ENCODE data around the gene ZCCHC17.
A peak's percentile ranks its signal among the peaks of the same experiment; 100 is the strongest.
"Not testable (repeated sequence)": the region's sequence is repeated elsewhere in the genome, so short reads cannot be mapped to it uniquely, and the experiment has no call there.

Gene ZCCHC17

GRCh38 chr1:31386576-31387243 lies 89.9 kb downstream of the ZCCHC17 start:
- DNase-seq (ENCODE audit: extremely low spot score, insufficient read length, low read depth); FAIRE-seq: not testable (repeated sequence)

- DNase-seq (ENCODE audit: extremely low spot score, insufficient read length, low read depth) = no peak
- no peak for FAIRE-seq
These were observed 90.8 kb downstream of the ZCCHC17 start for GRCh38 chr1:31387612-31388011.

- DNase-seq (ENCODE audit: extremely low spot score, insufficient read length, low read depth) (no peak), FAIRE-seq (no peak)
These were observed 92.8 kb downstream of the ZCCHC17 start for GRCh38 chr1:31389616-31390015.

GRCh38 chr1:31390071-31390470 lies 93.2 kb downstream of the ZCCHC17 start:
- DNase-seq (ENCODE audit: extremely low spot score, insufficient read length, low read depth) (no peak), FAIRE-seq (no peak)

DNA sequence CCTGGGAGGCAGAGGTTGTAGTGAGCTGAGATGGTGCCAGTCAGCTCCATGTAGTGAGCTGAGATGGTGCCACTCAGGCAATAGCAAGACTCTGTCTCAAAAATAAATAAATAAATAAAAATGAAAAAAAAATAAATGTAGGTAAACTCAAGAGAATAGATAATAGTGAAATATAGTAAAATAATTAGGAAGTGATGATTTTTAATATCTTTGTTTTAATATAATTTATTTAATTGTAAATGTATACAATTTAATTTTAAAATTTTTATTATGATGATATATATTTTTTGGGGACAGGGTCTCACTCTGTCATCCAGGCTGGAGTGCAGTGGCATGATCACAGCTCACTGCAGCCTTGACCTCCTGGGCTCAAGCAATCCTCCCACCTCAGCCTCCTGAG lies 96.6 kb downstream of the ZCCHC17 start:
- DNase-seq (ENCODE audit: extremely low spot score, insufficient read length, low read depth) (no peak), FAIRE-seq (no peak)

GRCh38 chr1:31394584-31395193 lies 97.9 kb downstream of the ZCCHC17 start:
- FAIRE-seq = peak; percentile 95
- DNase-seq (ENCODE audit: extremely low spot score, insufficient read length, low read depth) = peak; percentile 71

DNA sequence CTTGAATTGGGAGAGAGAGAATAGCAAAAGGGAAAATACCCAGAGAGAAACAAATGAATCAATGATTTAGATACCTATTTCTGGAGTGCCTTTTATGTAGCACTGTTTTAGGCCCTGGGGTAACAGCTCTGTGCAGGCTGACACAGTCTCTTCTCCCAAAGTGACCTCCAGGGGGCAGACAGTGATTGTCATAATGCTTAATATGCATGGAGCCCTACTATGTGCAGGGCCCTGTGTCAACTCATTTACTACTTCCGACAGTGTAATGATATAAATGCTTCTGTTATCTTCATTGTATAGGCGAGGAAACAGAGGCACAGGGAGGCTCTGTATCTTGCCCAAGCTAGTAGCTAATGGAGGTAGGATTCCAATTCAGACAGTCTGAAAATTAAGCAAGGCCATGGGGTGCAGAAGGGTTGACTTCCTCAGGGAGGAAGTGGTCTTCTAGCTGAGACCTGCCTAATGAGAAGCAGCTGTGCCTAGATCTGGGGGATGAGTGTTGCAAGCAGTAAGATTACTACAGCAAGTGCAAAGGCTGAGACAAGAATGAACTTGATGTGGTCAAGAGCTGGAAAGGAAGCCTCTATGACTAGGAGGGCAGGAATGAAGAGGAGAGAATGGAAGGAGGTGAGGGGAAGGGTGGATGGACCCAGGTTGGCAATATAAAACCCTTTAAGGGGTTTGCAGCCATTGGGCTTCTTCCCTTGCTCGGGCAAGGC lies 100.0 kb downstream of the ZCCHC17 start:
- peak; percentile 41 for FAIRE-seq
- DNase-seq (ENCODE audit: extremely low spot score, insufficient read length, low read depth) = no peak

DNA sequence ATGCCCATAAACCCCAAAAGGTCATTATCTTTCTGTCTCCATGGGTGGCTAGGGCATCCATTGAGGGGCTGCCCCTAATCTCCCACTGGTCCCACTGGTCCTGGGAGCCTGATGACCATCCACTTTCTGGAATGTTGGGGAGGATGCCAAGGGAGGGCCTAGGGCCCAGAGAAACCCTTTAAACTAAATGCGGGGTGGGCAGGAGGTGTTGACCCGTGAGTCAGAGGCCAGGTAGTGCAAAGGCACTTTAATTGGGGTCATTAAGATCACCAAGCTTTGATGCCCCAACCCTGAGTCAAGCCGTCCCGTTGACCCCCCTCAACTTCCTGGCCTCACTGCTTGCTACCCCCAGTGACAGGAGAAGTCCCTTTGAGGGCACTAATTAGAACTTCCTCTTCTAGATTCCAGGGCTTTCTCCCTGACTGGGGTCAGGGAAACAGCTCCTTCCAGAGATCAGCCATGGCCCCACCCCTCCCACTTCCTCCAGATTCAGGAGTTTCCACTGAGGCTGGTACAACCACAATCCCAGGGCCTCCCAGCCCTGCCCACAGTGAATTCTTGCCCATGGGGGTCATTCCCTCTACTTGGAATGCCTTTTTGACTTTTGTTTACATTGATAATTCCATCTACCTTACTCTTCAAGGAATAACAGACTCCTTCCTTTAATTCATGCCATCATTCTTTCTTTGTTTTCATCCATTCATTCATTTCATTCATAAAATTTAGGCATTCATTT lies 100.7 kb downstream of the ZCCHC17 start:
- DNase-seq (ENCODE audit: extremely low spot score, insufficient read length, low read depth) = no peak
- no peak for FAIRE-seq

- FAIRE-seq (no peak), DNase-seq (ENCODE audit: extremely low spot score, insufficient read length, low read depth) (no peak)
These were observed 101.4 kb downstream of the ZCCHC17 start for GRCh38 chr1:31398246-31398645.

GRCh38 chr1:31399976-31400375 lies 103.1 kb downstream of the ZCCHC17 start:
- DNase-seq (ENCODE audit: extremely low spot score, insufficient read length, low read depth) (no peak), FAIRE-seq (no peak)

GRCh38 chr1:31400393-31400792 lies 103.6 kb downstream of the ZCCHC17 start:
- DNase-seq (ENCODE audit: extremely low spot score, insufficient read length, low read depth) = no peak
- FAIRE-seq = no peak

- FAIRE-seq (no peak), DNase-seq (ENCODE audit: extremely low spot score, insufficient read length, low read depth) (no peak)
These were observed 104.4 kb downstream of the ZCCHC17 start for GRCh38 chr1:31401241-31401640.

DNA sequence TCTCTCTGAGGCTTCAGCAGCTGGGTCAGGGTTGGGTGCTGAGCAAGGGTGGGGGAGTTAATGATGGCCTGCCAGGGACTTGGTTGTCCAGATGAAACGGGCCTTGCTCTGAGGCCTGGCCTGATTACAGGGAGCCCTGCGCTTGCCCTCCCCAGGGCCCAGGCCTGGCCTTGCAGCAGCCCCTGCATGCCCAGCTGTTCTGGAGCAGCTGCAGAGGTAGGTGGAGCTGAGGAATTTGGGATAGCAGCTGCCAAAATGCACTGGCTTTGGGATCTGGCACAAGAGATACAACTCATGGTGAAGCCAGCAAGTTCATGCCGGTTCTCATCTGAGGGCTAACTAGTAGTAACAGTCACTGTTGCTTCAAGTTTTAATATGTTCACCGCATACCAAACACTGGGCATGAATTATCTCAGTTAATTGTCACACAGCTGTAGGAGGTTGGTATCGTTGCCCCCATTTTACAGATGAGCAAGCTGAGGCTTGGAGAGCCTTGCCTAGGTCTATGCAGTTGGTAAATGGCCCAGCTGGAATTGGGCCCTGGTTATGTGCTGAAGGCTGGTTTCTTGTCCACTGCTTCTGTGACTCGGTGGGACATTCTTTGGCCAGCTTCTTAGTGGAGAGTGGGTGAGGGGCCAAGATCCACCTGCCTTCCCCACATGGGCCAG lies 108.9 kb downstream of the ZCCHC17 start:
- FAIRE-seq (no peak), DNase-seq (ENCODE audit: extremely low spot score, insufficient read length, low read depth) (no peak)

- DNase-seq (ENCODE audit: extremely low spot score, insufficient read length, low read depth) (no peak), FAIRE-seq (no peak)
These were observed 110.3 kb downstream of the ZCCHC17 start for GRCh38 chr1:31407029-31407626.

- no peak for FAIRE-seq
- DNase-seq (ENCODE audit: extremely low spot score, insufficient read length, low read depth) = no peak
These were observed 112.0 kb downstream of the ZCCHC17 start for GRCh38 chr1:31408788-31409318.

GRCh38 chr1:31409946-31410858 lies 113.4 kb downstream of the ZCCHC17 start:
- FAIRE-seq (no peak), DNase-seq (ENCODE audit: extremely low spot score, insufficient read length, low read depth) (no peak)

DNA sequence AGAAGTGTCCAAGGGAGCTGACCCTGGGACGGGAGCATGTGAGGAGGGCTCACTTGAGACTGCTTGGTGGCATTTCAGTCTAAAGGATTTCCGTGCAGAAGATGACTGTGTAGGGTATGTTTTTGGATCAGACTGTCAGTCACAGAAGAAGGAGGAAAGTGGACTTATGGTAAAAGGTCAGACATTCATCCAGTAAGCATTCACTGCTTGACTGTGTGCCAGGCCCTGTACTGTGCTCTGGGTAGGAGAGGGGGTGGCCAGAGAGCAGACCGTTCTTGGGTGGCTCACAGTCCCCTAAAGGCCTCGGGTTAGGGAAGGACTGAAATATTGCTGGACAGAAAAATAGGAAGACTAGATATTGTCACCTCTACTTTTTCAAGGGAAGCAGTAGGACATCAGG lies 114.0 kb downstream of the ZCCHC17 start:
- no peak for FAIRE-seq
- DNase-seq (ENCODE audit: extremely low spot score, insufficient read length, low read depth) = no peak

GRCh38 chr1:31412205-31412604 lies 115.4 kb downstream of the ZCCHC17 start:
- DNase-seq (ENCODE audit: extremely low spot score, insufficient read length, low read depth) (no peak), FAIRE-seq (no peak)

Data from GM18507 (cell line).